ENCODE measurements around the gene LRP1B. TPM values are rescaled to one million over a fixed set of nuclear protein-coding genes. Genes with fewer than 3 reads are reported as not detected.

Gene LRP1B
- total RNA-seq, 2 donors from 2014 or later, result 0.91 to 1.2 TPM

- Histone ChIP-seq H3K27ac (no peak overlapping the region), H3K9me3 (no peaks in the 10 kb centered on the region), H3K4me3 (no peak overlapping the region), H3K36me3 (no peaks in the 10 kb centered on the region), H3K4me1 (replicated peaks) (no peaks in the 10 kb centered on the region), H3K27me3 (replicated peaks; ENCODE audit: insufficient read depth) (no peaks in the 10 kb centered on the region)
- intact Hi-C loops (cut with DNase I), result no loop called here
- no peak for TF ChIP-seq POLR2A (IDR thresholded peaks at IDR 0.05)
- TF ChIP-seq, protein P1, sequence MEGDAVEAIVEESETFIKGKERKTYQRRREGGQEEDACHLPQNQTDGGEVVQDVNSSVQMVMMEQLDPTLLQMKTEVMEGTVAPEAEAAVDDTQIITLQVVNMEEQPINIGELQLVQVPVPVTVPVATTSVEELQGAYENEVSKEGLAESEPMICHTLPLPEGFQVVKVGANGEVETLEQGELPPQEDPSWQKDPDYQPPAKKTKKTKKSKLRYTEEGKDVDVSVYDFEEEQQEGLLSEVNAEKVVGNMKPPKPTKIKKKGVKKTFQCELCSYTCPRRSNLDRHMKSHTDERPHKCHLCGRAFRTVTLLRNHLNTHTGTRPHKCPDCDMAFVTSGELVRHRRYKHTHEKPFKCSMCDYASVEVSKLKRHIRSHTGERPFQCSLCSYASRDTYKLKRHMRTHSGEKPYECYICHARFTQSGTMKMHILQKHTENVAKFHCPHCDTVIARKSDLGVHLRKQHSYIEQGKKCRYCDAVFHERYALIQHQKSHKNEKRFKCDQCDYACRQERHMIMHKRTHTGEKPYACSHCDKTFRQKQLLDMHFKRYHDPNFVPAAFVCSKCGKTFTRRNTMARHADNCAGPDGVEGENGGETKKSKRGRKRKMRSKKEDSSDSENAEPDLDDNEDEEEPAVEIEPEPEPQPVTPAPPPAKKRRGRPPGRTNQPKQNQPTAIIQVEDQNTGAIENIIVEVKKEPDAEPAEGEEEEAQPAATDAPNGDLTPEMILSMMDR (IDR thresholded peaks at IDR 0.05), result no peak
- no peak for TF ChIP-seq POLR2AphosphoS5 (IDR thresholded peaks at IDR 0.05)
- no peak for DNase-seq (ENCODE audit: low spot score)
Observed at GRCh38 chr2:140687825-140688224, 1443.0 kb downstream of the LRP1B start.

GRCh38 chr2:140683658-140684057 lies 1447.2 kb downstream of the LRP1B start:
- intact Hi-C loops (cut with DNase I), result no loop called here
- DNase-seq (ENCODE audit: low spot score), result no peak
- Histone ChIP-seq H3K4me3 (no peak overlapping the region), H3K27ac (no peak overlapping the region), H3K36me3 (no peaks in the 10 kb centered on the region), H3K4me1 (replicated peaks) (no peaks in the 10 kb centered on the region), H3K27me3 (replicated peaks; ENCODE audit: insufficient read depth) (no peaks in the 10 kb centered on the region), H3K9me3 (no peaks in the 10 kb centered on the region)
- TF ChIP-seq, protein P1 (IDR thresholded peaks at IDR 0.05), result no peak
- no peak for TF ChIP-seq POLR2AphosphoS5 (IDR thresholded peaks at IDR 0.05)
- TF ChIP-seq POLR2A (IDR thresholded peaks at IDR 0.05), result no peak
- 92% methylated on average over 18 of the region's 18 CpGs for WGBS

- no peak overlapping the region for H3K4me3 ChIP-seq
- intact Hi-C loops (cut with DNase I), result no loop called here
- WGBS, result 90% methylated on average over 1 of the region's 1 CpG
- DNase-seq (ENCODE audit: low spot score), result no peak
- H3K36me3 ChIP-seq, result no peaks in the 10 kb centered on the region
- no peaks in the 10 kb centered on the region for H3K4me1 ChIP-seq (replicated peaks)
- TF ChIP-seq POLR2AphosphoS5 (IDR thresholded peaks at IDR 0.05), result no peak
- TF ChIP-seq, protein P1 (IDR thresholded peaks at IDR 0.05), result no peak
- no peak for TF ChIP-seq POLR2A (IDR thresholded peaks at IDR 0.05)
- H3K27me3 ChIP-seq (replicated peaks; ENCODE audit: insufficient read depth), result no peaks in the 10 kb centered on the region
- H3K9me3 ChIP-seq, result no peaks in the 10 kb centered on the region
- no peak overlapping the region for H3K27ac ChIP-seq
Observed at GRCh38 chr2:140680862-140681261, 1450.0 kb downstream of the LRP1B start.

- no peak overlapping the region for H3K27ac ChIP-seq
- 95% methylated on average over 4 of the region's 4 CpGs for whole genome bisulfite sequencing
- DNase-seq (ENCODE audit: low spot score), result no peak
- no peak overlapping the region for H3K4me3 ChIP-seq
- no peaks in the 10 kb centered on the region for H3K4me1 ChIP-seq (replicated peaks)
- intact Hi-C loops (cut with DNase I), result no loop called here
- no peak for TF ChIP-seq POLR2A (IDR thresholded peaks at IDR 0.05)
- H3K9me3 ChIP-seq, result no peaks in the 10 kb centered on the region
- no peaks in the 10 kb centered on the region for H3K27me3 ChIP-seq (replicated peaks; ENCODE audit: insufficient read depth)
- no peaks in the 10 kb centered on the region for H3K36me3 ChIP-seq
Observed at GRCh38 chr2:140679752-140680151, 1451.1 kb downstream of the LRP1B start.

GRCh38 chr2:140669911-140670310 lies 1460.9 kb downstream of the LRP1B start:
- WGBS, result 96% methylated on average over 3 of the region's 3 CpGs
- no peak for DNase-seq (ENCODE audit: low spot score)
- no peak for TF ChIP-seq POLR2A (IDR thresholded peaks at IDR 0.05)
- no peak for TF ChIP-seq POLR2AphosphoS5 (IDR thresholded peaks at IDR 0.05)
- TF ChIP-seq, protein P1 (IDR thresholded peaks at IDR 0.05), result no peak

More at GRCh38 chr2:140669911-140670310, 1460.9 kb downstream of the LRP1B start:
- no peaks in the 10 kb centered on the region for H3K4me1 ChIP-seq (replicated peaks)
- intact Hi-C loops (cut with DNase I), result no loop called here
- H3K36me3 ChIP-seq, result no peaks in the 10 kb centered on the region
- H3K4me3 ChIP-seq, result no peak overlapping the region
- H3K27me3 ChIP-seq (replicated peaks; ENCODE audit: insufficient read depth), result no peaks in the 10 kb centered on the region
- H3K9me3 ChIP-seq, result no peaks in the 10 kb centered on the region
- H3K27ac ChIP-seq, result no peak overlapping the region
